HepG2 (cell line): ENCODE results near the gene RER1. TPM values are rescaled to one million over a fixed set of nuclear protein-coding genes. Genes with fewer than 3 reads are reported as not detected.

Experiments used
- ATAC-seq: fragments of 200-7000 bp; cut with Tn5 transposase; 3 replicates; pipeline ENCODE4 v1.9.1; 2020; ENCODE audit warnings: mild to moderate bottlenecking, moderate library complexity
- BruUV-seq: library from RNA; stranded (reverse); fragments of 400-500 nt; replicated peaks from 2 replicates; lab custom pipeline; 2021; lab: Mats Ljungman, UMichigan
- CTCF ChIA-PET: fragments of 300-600 bp; formaldehyde crosslinking; extraction: SDS; loops from one replicate; lab custom pipeline; 2021; ENCODE audit warnings: low total read pairs, inconsistent platforms, low intra/inter-chr PET ratio; lab: Yijun Ruan, JAX
- POLR2A ChIA-PET: fragments of 350-600 bp; sonication (Branson Sonifier 250); formaldehyde crosslinking; loops from one replicate; lab custom pipeline; 2020; ENCODE audit warnings: antibody characterized with exemption, inconsistent platforms; lab: Yijun Ruan, JAX
- DNase-seq: peaks from one replicate; pipeline ENCODE4 v3.0.0-alpha.2; 2015; ENCODE audit warnings: low spot score
- FAIRE-seq: peaks from 3 replicates; lab custom pipeline; 2011; peaks lifted over from hg19 to GRCh38; lab: Jason Lieb, UNC
- H2AFZ ChIP-seq: one replicate; pipeline ENCODE4 v1.6.1; 2011; ENCODE audit warnings: low read length, inconsistent platforms
- H3K27ac ChIP-seq: fragments of 300-600 bp; 3 replicates; pipeline ENCODE4 v1.8.0; 2011; ENCODE audit warnings: mixed run types, mild to moderate bottlenecking, mixed read lengths, low read length, inconsistent platforms; ENCODE audit not compliant: insufficient read depth; ENCODE audit errors: extremely low read length
- H3K27me3 ChIP-seq, 2 experiments: fragments of 200-600 bp in 1 of 2; 2 replicates in 1 of 2; 3 replicates in 1 of 2; pipeline versions ENCODE4 v1.6.0 to v1.8.0; 2011; ENCODE audit warnings: low read length in 2 of 2, mild to moderate bottlenecking in 2 of 2, moderate library complexity in 2 of 2, inconsistent platforms in 1 of 2; ENCODE audit not compliant: insufficient read depth in 2 of 2, control insufficient read depth in 1 of 2
- H3K36me3 ChIP-seq, 2 experiments: fragments of 200-600 bp in 1 of 2; replicated peaks in 1 of 2; 2 replicates in 1 of 2; 3 replicates in 1 of 2; pipeline versions ENCODE4 v1.5.1 to v1.8.0; 2011; ENCODE audit warnings: low read length in 2 of 2, inconsistent platforms in 1 of 2; ENCODE audit not compliant: insufficient read depth in 2 of 2, control insufficient read depth in 1 of 2
- H3K4me1 ChIP-seq: 2 replicates; pipeline ENCODE4 v1.5.1; 2012; ENCODE audit warnings: low read length, inconsistent platforms; ENCODE audit not compliant: insufficient read depth
- H3K4me2 ChIP-seq: 2 replicates; pipeline ENCODE4 v1.6.0; 2011; ENCODE audit warnings: low read depth, low read length, inconsistent platforms
- H3K4me3 ChIP-seq, 3 experiments: fragments of 200-600 bp in 1 of 3; sonication (generic), shearing (Covaris generic) in 1 of 3; replicated peaks in 1 of 3; 2 replicates each; pipeline ENCODE4 v1.5.1; 2011 to 2016; ENCODE audit warnings: low read length in 3 of 3, inconsistent platforms in 2 of 3, low read depth in 2 of 3, mild to moderate bottlenecking in 2 of 3, control low read depth in 1 of 3, mixed read lengths in 1 of 3; ENCODE audit not compliant: insufficient read depth in 1 of 3
- H3K79me2 ChIP-seq: one replicate; pipeline ENCODE4 v1.6.1; 2011; ENCODE audit warnings: low read length, inconsistent platforms; ENCODE audit not compliant: insufficient read depth
- H3K9ac ChIP-seq: 2 replicates; pipeline ENCODE4 v1.6.0; 2011; ENCODE audit warnings: mild to moderate bottlenecking, low read depth, low read length, inconsistent platforms; ENCODE audit not compliant: insufficient read depth
- H3K9me3 ChIP-seq: 2 replicates; pipeline ENCODE4 v1.5.1; 2012; ENCODE audit warnings: mild to moderate bottlenecking, low read length
- H4K20me1 ChIP-seq: 2 replicates; pipeline ENCODE4 v1.6.0; 2011; ENCODE audit warnings: inconsistent platforms, mild to moderate bottlenecking, low read length, moderate library complexity; ENCODE audit not compliant: insufficient read depth
- HMG20A ChIP-seq: IDR thresholded peaks from 2 replicates; pipeline ENCODE4 v1.6.1; 2016; ENCODE audit warnings: borderline replicate concordance
- MIXL1 ChIP-seq: IDR thresholded peaks from 2 replicates; pipeline ENCODE4 v1.6.1; 2016
- SMC3 ChIP-seq: IDR thresholded peaks from 2 replicates; pipeline ENCODE4 v1.6.1; 2011; ENCODE audit warnings: low read length, improper control_type of control experiment
- TRIM22 ChIP-seq: fragments of 450-650 bp; IDR thresholded peaks from 2 replicates; pipeline ENCODE4 v1.6.1; 2017
- ZNF12 ChIP-seq: sonication (generic); formaldehyde crosslinking; IDR thresholded peaks from 2 replicates; pipeline ENCODE4 v1.5.0; 2020; ENCODE audit warnings: missing genetic modification reagents
- ZNF501 ChIP-seq: sonication (generic); formaldehyde crosslinking; IDR thresholded peaks from 2 replicates; pipeline ENCODE4 v1.5.1; 2020; ENCODE audit warnings: mild to moderate bottlenecking, moderate library complexity, missing genetic modification reagents
- ZNF546 ChIP-seq: sonication (generic); formaldehyde crosslinking; conservative IDR thresholded peaks from 2 replicates; pipeline ENCODE4 v1.8.1; 2023; ENCODE audit warnings: mild to moderate bottlenecking, missing genetic modification reagents
- ZNF691 ChIP-seq: sonication (generic); formaldehyde crosslinking; IDR thresholded peaks from 2 replicates; pipeline ENCODE4 v1.4.0; 2020; ENCODE audit warnings: missing genetic modification reagents, low read depth, mild to moderate bottlenecking, borderline replicate concordance
- WGBS: methylation state at CpG from one replicate; pipeline ENCODE4 v1.1.6; 2017; ENCODE audit warnings: low lambda C conversion rate; 5-methylcytosine and 5-hydroxymethylcytosine counted together
- in situ Hi-C: cut with HindIII; loops from 2 replicates; pipeline ENCODE4 v1.10.0; 2017; ENCODE audit warnings: low pct_unique_long_range_greater_than_20kb; ENCODE audit not compliant: extremely low pct_ligation_motif_present
- intact Hi-C: fragments of 100-400 bp; cut with micrococcal nuclease; formaldehyde crosslinking; loops from one replicate; pipeline ENCODE4 v1.10.0; 2022; ENCODE audit not compliant: unreplicated experiment
- polyA plus RNA-seq, 8 experiments: library from polyadenylated mRNA; depleted of rRNA in 3 of 8; stranded (reverse) in 7 of 8; unstranded in 1 of 8; fragments of >200 nt; fragmentation: Illumina TruSeq in 4 of 8; extraction: Trizol in 4 of 8; gene quantifications; 2 replicates each; pipeline versions ENCODE4 v1.2.1 to v1.2.3, GENCODE V29; 2011 to 2016; ENCODE audit warnings: low read depth in 4 of 8, missing spikeins in 1 of 8, mixed read lengths in 1 of 8; ENCODE audit not compliant: insufficient read depth in 1 of 8
- total RNA-seq, 5 experiments: library from RNA; depleted of rRNA; stranded (reverse); fragments of >200 nt; fragmentation: Illumina TruSeq; extraction: Trizol; gene quantifications; 2 replicates each; pipeline ENCODE4 v1.2.3, GENCODE V29; 2016; ENCODE audit warnings: low read depth in 1 of 5
- TF ChIP-seq, protein P1 (sequence below): sonication (generic); formaldehyde crosslinking; IDR thresholded peaks from 2 replicates; pipeline ENCODE4 v1.4.0; 2020; ENCODE audit warnings: missing genetic modification reagents
- TF ChIP-seq, protein P2 (sequence below): sonication (generic); formaldehyde crosslinking; IDR thresholded peaks from 2 replicates; pipeline ENCODE4 v1.5.1; 2020; ENCODE audit warnings: mild to moderate bottlenecking, missing genetic modification reagents, moderate library complexity
- TF ChIP-seq, protein P3 (sequence below): IDR thresholded peaks from 2 replicates; pipeline ENCODE4 v1.6.1; 2016; ENCODE audit warnings: low read depth, missing genetic modification reagents, missing compliant biosample characterization

The RER1 gene
- total and polyA plus RNA-seq, 2 of the 13 experiments (the other 11 are each of a cell fraction or from before 2014, with no cell fraction given), result 128 to 164 TPM

DNA sequence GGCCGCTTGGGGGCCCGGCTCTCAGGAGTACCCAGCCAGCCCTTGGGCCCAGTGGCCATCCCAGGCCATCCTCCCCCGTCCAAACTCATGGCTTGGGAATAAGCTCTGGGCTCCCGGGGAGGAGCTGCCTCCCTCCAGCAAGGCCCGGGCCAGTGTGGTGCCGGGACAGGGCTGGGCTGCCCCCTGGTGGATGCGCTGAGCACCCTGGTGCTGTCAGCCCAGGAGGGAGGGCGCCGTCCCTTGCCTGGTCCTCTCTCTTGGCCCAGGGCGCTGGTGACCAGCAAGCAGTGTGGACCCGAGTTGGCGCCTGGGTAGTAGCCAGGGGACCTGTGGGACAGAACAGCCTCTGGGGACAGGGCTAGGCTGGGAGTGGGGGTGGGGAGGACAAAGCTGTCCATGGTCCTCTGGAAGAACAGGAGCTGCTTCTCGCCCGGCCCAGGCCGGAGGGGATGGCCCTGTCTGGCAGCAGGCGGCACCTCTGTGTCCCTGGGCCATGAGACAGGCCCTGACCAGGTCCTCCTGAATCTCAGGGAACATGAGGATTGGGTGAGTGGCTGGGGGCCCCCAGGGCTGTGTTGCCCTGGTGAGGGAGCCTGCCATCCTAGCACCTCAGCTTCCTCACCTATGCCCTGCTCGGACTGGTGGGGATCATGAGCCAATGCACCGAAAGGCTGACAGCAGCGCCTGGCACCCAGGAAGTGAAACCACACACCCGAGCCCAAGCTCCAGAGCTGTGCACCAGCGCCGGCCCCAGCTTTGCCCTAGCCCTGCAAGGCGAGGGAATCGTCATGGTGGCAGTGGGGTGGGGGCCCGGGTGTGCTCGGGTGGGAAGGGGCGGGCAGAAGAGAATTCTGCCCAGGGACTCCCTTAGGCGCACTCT, 9.7 kb upstream of the RER1 start:
- Histone ChIP-seq H3K27ac (no peak overlapping the region), H3K4me2 (no peak overlapping the region), H3K4me3 (no peak overlapping the region), H4K20me1 (no peaks in the 10 kb centered on the region), H3K36me3 (no peaks in the 10 kb centered on the region), H2AFZ (no peak overlapping the region), H3K27me3 (no peaks in the 10 kb centered on the region), H3K4me1 (peaks cover 30% of the 10 kb centered on the region), H3K9me3 (no peaks in the 10 kb centered on the region), H3K79me2 (no peaks in the 10 kb centered on the region), H3K9ac (no peak overlapping the region)
- BruUV-seq, result no TSS peak
- in situ Hi-C loops (loop anchor here (5.0 kb wide), 1 partner anchor 190 kb away; the partner anchor contains the start of gene FAAP20), intact Hi-C loops (loop anchor here (1.0 to 5.0 kb wide), 2 partner anchors 70 to 187 kb away; no protein-coding TSS in a partner anchor)
- POLR2A ChIA-PET, result interaction anchor here (0.6 to 1.8 kb wide), 6 partner anchors 10 to 187 kb away, joined by 3 to 20 read pairs (median 6); partner anchors contain the start of genes FAAP20, MORN1, PEX10 and RER1
- DNase-seq, result peak; percentile 45
- ATAC-seq, result peak; percentile 94
- WGBS, result 60% methylated on average over 3 of the region's 28 CpGs
- CTCF ChIA-PET, result interaction anchor here (1.1 to 3.1 kb wide), 2 partner anchors 50 to 187 kb away, joined by 3 to 30 read pairs; partner anchors contain the start of gene FAAP20
- FAIRE-seq, result peak; percentile 58
- TF ChIP-seq HMG20A (CRISPR knock-in tag) (no peak), ZNF691 (CRISPR knock-in tag) (no peak), ZNF501 (CRISPR knock-in tag) (peak; percentile 23), ZNF12 (CRISPR knock-in tag) (no peak), ZNF546 (no peak), MIXL1 (CRISPR knock-in tag) (no peak), TRIM22 (no peak), SMC3 (peak; percentile 55; the same call in 1 of the 2 replicates)
- TF ChIP-seq, protein P1, sequence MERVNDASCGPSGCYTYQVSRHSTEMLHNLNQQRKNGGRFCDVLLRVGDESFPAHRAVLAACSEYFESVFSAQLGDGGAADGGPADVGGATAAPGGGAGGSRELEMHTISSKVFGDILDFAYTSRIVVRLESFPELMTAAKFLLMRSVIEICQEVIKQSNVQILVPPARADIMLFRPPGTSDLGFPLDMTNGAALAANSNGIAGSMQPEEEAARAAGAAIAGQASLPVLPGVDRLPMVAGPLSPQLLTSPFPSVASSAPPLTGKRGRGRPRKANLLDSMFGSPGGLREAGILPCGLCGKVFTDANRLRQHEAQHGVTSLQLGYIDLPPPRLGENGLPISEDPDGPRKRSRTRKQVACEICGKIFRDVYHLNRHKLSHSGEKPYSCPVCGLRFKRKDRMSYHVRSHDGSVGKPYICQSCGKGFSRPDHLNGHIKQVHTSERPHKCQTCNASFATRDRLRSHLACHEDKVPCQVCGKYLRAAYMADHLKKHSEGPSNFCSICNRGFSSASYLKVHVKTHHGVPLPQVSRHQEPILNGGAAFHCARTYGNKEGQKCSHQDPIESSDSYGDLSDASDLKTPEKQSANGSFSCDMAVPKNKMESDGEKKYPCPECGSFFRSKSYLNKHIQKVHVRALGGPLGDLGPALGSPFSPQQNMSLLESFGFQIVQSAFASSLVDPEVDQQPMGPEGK, result peak; percentile 71
- TF ChIP-seq, protein P2, sequence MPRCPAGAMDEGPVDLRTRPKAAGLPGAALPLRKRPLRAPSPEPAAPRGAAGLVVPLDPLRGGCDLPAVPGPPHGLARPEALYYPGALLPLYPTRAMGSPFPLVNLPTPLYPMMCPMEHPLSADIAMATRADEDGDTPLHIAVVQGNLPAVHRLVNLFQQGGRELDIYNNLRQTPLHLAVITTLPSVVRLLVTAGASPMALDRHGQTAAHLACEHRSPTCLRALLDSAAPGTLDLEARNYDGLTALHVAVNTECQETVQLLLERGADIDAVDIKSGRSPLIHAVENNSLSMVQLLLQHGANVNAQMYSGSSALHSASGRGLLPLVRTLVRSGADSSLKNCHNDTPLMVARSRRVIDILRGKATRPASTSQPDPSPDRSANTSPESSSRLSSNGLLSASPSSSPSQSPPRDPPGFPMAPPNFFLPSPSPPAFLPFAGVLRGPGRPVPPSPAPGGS, result 0 out of 2 replicates have a peak, but pooled peaks have one; percentile 24
- TF ChIP-seq, protein P3, sequence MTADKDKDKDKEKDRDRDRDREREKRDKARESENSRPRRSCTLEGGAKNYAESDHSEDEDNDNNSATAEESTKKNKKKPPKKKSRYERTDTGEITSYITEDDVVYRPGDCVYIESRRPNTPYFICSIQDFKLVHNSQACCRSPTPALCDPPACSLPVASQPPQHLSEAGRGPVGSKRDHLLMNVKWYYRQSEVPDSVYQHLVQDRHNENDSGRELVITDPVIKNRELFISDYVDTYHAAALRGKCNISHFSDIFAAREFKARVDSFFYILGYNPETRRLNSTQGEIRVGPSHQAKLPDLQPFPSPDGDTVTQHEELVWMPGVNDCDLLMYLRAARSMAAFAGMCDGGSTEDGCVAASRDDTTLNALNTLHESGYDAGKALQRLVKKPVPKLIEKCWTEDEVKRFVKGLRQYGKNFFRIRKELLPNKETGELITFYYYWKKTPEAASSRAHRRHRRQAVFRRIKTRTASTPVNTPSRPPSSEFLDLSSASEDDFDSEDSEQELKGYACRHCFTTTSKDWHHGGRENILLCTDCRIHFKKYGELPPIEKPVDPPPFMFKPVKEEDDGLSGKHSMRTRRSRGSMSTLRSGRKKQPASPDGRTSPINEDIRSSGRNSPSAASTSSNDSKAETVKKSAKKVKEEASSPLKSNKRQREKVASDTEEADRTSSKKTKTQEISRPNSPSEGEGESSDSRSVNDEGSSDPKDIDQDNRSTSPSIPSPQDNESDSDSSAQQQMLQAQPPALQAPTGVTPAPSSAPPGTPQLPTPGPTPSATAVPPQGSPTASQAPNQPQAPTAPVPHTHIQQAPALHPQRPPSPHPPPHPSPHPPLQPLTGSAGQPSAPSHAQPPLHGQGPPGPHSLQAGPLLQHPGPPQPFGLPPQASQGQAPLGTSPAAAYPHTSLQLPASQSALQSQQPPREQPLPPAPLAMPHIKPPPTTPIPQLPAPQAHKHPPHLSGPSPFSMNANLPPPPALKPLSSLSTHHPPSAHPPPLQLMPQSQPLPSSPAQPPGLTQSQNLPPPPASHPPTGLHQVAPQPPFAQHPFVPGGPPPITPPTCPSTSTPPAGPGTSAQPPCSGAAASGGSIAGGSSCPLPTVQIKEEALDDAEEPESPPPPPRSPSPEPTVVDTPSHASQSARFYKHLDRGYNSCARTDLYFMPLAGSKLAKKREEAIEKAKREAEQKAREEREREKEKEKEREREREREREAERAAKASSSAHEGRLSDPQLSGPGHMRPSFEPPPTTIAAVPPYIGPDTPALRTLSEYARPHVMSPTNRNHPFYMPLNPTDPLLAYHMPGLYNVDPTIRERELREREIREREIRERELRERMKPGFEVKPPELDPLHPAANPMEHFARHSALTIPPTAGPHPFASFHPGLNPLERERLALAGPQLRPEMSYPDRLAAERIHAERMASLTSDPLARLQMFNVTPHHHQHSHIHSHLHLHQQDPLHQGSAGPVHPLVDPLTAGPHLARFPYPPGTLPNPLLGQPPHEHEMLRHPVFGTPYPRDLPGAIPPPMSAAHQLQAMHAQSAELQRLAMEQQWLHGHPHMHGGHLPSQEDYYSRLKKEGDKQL (CRISPR knock-in tag), result no peak
